Measurements from ENCODE around the gene DNAJB9. TPM values are rescaled to one million over a fixed set of nuclear protein-coding genes. Genes with fewer than 3 reads are reported as not detected.
A peak's percentile ranks its signal among the peaks of the same experiment; 100 is the strongest.
"Not testable (repeated sequence)": the region's sequence is repeated elsewhere in the genome, so short reads cannot be mapped to it uniquely, and the experiment has no call there.

Gene DNAJB9
- total and polyA plus RNA-seq, 4 donors, result 27.6 to 164 (median 49.4) TPM

DNA sequence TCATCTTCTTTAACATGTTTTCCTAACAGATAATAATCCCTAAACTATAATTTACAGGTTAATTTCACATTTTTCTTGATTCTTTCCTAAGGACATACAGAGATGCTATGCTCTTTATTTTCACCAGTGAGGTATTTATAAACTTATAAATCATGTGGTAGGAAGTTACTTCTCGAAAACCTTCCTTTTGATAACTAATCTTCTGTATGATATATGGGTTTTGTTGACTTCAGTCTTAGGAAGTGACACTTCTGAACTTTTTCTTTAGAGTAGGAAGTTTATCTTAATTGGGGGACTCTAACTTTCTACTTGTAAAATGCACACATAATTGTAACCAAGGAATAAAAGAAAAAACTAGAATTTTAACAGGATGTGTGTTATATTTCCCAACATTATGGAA lies 33.9 kb upstream of the DNAJB9 start:
- TF ChIP-seq RXRA (IDR thresholded peaks at IDR 0.05) (no peak), FOXA2 (IDR thresholded peaks at IDR 0.05) (no peak), FOXA1 (IDR thresholded peaks at IDR 0.05) (no peak)
- WGBS, result 62% methylated on average over 1 of the region's 1 CpG
- no peaks in the 10 kb centered on the region for H3K36me3 ChIP-seq (ENCODE audit: control insufficient read depth in 4 of 4, insufficient read depth in 3 of 4, low read depth in 1 of 4, low read length in 3 of 4)
- peaks cover 0 to 5% (median 0%) of the 10 kb centered on the region in 4 donors for H3K4me1 ChIP-seq (ENCODE audit: control insufficient read depth in 4 of 4, insufficient read depth in 4 of 4, low read length in 3 of 4)
- no peak overlapping the region for H3K4me3 ChIP-seq (ENCODE audit: low read depth in 1 of 3, low read length in 3 of 3)
- H3K27me3 ChIP-seq (ENCODE audit: control insufficient read depth in 4 of 4, insufficient read depth in 4 of 4, low read length in 3 of 4), result no peaks in the 10 kb centered on the region
- H3K9ac ChIP-seq (ENCODE audit: low read depth in 1 of 2, low read length in 2 of 2), result no peak overlapping the region
- no peaks in the 10 kb centered on the region for H3K9me3 ChIP-seq (ENCODE audit: control insufficient read depth in 4 of 4, low read length in 3 of 4)
- DNase-seq (ENCODE audit: low spot score), result no peak
- H3K27ac ChIP-seq (ENCODE audit: low read depth in 1 of 2, low read length in 2 of 2), result no peak overlapping the region

DNA sequence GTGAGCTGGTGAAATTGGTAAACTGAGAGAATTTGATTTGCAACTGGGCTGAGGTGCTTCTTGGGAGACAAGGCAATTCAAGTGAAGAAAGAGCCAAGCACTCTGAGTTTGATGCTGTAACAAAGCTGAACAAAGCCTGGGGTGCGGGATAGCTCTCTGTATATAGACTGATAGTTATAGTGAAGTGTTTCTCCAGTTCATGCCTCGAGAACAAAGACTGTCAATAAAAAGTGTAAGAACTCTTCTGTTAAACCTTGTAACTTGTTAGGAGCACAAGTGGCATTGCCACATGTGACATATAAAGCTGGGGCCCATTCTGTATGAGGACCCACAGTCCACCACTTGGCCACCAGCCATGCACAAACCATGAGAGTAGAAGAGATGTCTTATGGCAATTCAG lies 32.4 kb upstream of the DNAJB9 start:
- Histone ChIP-seq H3K9me3 (ENCODE audit: control insufficient read depth in 4 of 4, low read length in 3 of 4) (no peaks in the 10 kb centered on the region), H3K4me1 (ENCODE audit: control insufficient read depth in 4 of 4, insufficient read depth in 4 of 4, low read length in 3 of 4) (peaks cover 0 to 5% (median 0%) of the 10 kb centered on the region in 4 donors), H3K27me3 (ENCODE audit: control insufficient read depth in 4 of 4, insufficient read depth in 4 of 4, low read length in 3 of 4) (no peaks in the 10 kb centered on the region), H3K9ac (ENCODE audit: low read depth in 1 of 2, low read length in 2 of 2) (no peak overlapping the region), H3K36me3 (ENCODE audit: control insufficient read depth in 4 of 4, insufficient read depth in 3 of 4, low read depth in 1 of 4, low read length in 3 of 4) (no peaks in the 10 kb centered on the region), H3K27ac (ENCODE audit: low read depth in 1 of 2, low read length in 2 of 2) (no peak overlapping the region), H3K4me3 (ENCODE audit: low read depth in 1 of 3, low read length in 3 of 3) (no peak overlapping the region)
- no peak for DNase-seq (ENCODE audit: low spot score)
- 94% methylated on average over 2 of the region's 2 CpGs for WGBS
- TF ChIP-seq RXRA (IDR thresholded peaks at IDR 0.05) (no peak), SP1 (IDR thresholded peaks at IDR 0.05) (no peak), YY1 (IDR thresholded peaks at IDR 0.05) (no peak), FOXA2 (IDR thresholded peaks at IDR 0.05) (no peak)
- TF ChIP-seq, protein P1, sequence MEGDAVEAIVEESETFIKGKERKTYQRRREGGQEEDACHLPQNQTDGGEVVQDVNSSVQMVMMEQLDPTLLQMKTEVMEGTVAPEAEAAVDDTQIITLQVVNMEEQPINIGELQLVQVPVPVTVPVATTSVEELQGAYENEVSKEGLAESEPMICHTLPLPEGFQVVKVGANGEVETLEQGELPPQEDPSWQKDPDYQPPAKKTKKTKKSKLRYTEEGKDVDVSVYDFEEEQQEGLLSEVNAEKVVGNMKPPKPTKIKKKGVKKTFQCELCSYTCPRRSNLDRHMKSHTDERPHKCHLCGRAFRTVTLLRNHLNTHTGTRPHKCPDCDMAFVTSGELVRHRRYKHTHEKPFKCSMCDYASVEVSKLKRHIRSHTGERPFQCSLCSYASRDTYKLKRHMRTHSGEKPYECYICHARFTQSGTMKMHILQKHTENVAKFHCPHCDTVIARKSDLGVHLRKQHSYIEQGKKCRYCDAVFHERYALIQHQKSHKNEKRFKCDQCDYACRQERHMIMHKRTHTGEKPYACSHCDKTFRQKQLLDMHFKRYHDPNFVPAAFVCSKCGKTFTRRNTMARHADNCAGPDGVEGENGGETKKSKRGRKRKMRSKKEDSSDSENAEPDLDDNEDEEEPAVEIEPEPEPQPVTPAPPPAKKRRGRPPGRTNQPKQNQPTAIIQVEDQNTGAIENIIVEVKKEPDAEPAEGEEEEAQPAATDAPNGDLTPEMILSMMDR (IDR thresholded peaks at IDR 0.05; ENCODE audit: low read depth, low read length, missing input control), result no peak
- TF ChIP-seq, protein P2, sequence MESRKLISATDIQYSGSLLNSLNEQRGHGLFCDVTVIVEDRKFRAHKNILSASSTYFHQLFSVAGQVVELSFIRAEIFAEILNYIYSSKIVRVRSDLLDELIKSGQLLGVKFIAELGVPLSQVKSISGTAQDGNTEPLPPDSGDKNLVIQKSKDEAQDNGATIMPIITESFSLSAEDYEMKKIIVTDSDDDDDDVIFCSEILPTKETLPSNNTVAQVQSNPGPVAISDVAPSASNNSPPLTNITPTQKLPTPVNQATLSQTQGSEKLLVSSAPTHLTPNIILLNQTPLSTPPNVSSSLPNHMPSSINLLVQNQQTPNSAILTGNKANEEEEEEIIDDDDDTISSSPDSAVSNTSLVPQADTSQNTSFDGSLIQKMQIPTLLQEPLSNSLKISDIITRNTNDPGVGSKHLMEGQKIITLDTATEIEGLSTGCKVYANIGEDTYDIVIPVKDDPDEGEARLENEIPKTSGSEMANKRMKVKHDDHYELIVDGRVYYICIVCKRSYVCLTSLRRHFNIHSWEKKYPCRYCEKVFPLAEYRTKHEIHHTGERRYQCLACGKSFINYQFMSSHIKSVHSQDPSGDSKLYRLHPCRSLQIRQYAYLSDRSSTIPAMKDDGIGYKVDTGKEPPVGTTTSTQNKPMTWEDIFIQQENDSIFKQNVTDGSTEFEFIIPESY (IDR thresholded peaks at IDR 0.05), result no peak

DNA sequence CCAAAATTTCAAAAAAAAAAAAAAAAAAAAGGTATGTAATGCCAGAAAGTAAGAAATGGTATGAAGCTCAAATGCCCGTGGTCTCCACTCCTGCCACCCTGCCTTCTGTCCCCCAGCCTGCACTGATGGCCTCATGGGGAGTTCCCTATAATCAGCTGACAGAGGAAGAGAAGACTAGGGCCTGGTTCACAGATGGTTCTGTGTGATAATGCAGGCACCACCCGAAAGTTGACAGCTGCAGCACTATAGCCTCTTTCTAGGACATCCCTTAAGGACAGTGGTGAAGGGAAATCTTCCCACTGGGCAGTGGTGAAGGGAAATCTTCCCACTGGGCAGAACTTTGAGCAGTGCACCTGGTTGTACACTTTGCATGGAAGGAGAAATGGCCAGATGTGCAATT lies 31.4 kb upstream of the DNAJB9 start:
- H3K27ac ChIP-seq (ENCODE audit: low read depth in 1 of 2, low read length in 2 of 2); H3K9ac ChIP-seq (ENCODE audit: low read depth in 1 of 2, low read length in 2 of 2); H3K9me3 ChIP-seq (ENCODE audit: control insufficient read depth in 4 of 4, low read length in 3 of 4); H3K4me1 ChIP-seq (ENCODE audit: control insufficient read depth in 4 of 4, insufficient read depth in 4 of 4, low read length in 3 of 4); H3K36me3 ChIP-seq (ENCODE audit: control insufficient read depth in 4 of 4, insufficient read depth in 3 of 4, low read depth in 1 of 4, low read length in 3 of 4); H3K4me3 ChIP-seq (ENCODE audit: low read depth in 1 of 3, low read length in 3 of 3); H3K27me3 ChIP-seq (ENCODE audit: control insufficient read depth in 4 of 4, insufficient read depth in 4 of 4, low read length in 3 of 4): not testable (repeated sequence)
- 82% methylated on average over 2 of the region's 2 CpGs for WGBS
- peak; percentile 58 for DNase-seq (ENCODE audit: low spot score)

DNA sequence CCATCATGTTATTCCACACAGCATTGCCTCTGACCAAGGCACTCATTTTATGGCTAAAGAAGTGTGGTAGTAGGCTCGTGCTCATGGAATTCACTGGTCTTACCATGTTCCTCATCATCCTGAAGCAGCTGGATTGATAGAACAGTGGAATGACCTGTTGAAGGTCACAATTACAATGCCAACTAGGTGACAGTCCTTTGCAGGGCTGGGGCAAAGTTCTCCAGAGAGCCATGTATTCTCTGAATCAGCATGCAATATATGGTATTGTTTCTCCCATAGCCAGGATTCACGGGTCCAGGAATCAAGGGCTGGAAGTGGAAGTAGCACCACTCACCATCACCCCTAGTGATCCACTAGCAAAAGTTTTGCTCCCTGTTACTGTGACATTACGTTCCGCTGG lies 31.0 kb upstream of the DNAJB9 start:
- H3K9me3 ChIP-seq (ENCODE audit: control insufficient read depth in 4 of 4, low read length in 3 of 4); H3K27me3 ChIP-seq (ENCODE audit: control insufficient read depth in 4 of 4, insufficient read depth in 4 of 4, low read length in 3 of 4); H3K9ac ChIP-seq (ENCODE audit: low read depth in 1 of 2, low read length in 2 of 2); H3K27ac ChIP-seq (ENCODE audit: low read depth in 1 of 2, low read length in 2 of 2); H3K4me1 ChIP-seq (ENCODE audit: control insufficient read depth in 4 of 4, insufficient read depth in 4 of 4, low read length in 3 of 4); H3K36me3 ChIP-seq (ENCODE audit: control insufficient read depth in 4 of 4, insufficient read depth in 3 of 4, low read depth in 1 of 4, low read length in 3 of 4); DNase-seq (ENCODE audit: low spot score); H3K4me3 ChIP-seq (ENCODE audit: low read depth in 1 of 3, low read length in 3 of 3): not testable (repeated sequence)
- WGBS, result 62% methylated on average over 4 of the region's 4 CpGs
- peak; percentile 54 for TF ChIP-seq YY1 (IDR thresholded peaks at IDR 0.05)
- TF ChIP-seq RXRA (IDR thresholded peaks at IDR 0.05), result peak; percentile 81 to 84
- TF ChIP-seq, protein P3, sequence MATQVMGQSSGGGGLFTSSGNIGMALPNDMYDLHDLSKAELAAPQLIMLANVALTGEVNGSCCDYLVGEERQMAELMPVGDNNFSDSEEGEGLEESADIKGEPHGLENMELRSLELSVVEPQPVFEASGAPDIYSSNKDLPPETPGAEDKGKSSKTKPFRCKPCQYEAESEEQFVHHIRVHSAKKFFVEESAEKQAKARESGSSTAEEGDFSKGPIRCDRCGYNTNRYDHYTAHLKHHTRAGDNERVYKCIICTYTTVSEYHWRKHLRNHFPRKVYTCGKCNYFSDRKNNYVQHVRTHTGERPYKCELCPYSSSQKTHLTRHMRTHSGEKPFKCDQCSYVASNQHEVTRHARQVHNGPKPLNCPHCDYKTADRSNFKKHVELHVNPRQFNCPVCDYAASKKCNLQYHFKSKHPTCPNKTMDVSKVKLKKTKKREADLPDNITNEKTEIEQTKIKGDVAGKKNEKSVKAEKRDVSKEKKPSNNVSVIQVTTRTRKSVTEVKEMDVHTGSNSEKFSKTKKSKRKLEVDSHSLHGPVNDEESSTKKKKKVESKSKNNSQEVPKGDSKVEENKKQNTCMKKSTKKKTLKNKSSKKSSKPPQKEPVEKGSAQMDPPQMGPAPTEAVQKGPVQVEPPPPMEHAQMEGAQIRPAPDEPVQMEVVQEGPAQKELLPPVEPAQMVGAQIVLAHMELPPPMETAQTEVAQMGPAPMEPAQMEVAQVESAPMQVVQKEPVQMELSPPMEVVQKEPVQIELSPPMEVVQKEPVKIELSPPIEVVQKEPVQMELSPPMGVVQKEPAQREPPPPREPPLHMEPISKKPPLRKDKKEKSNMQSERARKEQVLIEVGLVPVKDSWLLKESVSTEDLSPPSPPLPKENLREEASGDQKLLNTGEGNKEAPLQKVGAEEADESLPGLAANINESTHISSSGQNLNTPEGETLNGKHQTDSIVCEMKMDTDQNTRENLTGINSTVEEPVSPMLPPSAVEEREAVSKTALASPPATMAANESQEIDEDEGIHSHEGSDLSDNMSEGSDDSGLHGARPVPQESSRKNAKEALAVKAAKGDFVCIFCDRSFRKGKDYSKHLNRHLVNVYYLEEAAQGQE (IDR thresholded peaks at IDR 0.05), result peak; percentile 25
- peak; percentile 38 for TF ChIP-seq HNF4G (IDR thresholded peaks at IDR 0.05)
- peak; percentile 76 to 80 for TF ChIP-seq HNF4A (conservative IDR thresholded peaks at IDR 0.05)
- TF ChIP-seq SP1 (IDR thresholded peaks at IDR 0.05), result peak; percentile 78
